ENCODE results near the gene EMILIN1.

EMILIN1 gene

GRCh38 chr2:27078267-27079194 is at the start of gene EMILIN1:
EMILIN1 (plus strand) TSS chr2:27078615; CDS start chr2:27079066, 451 bp downstream.
- Histone ChIP-seq H4K20me1 (peaks cover 0 to 22% (median 8%) of the 10 kb centered on the region in 11 experiments; a peak in 12 of 22 replicates), H3K4me3 (peak within 1 kb of the TSS; percentile 73 to 97 (median 82)), H3K27me3 (no peaks in the 10 kb centered on the region), H3K27ac (peak within 1 kb of the TSS; percentile 80 to 94 (median 88)), H3K36me3 (peaks cover 14 to 27% (median 19%) of the 10 kb centered on the region in 11 experiments; a peak in 21 of 22 replicates), H3K4me1 (peaks cover 75 to 97% (median 83%) of the 10 kb centered on the region in 10 experiments), H3K4me2 (peak within 1 kb of the TSS; percentile 98 to 100 (median 99)), H3K9ac (peak within 1 kb of the TSS; percentile 86 to 91 (median 90)), H3K9me3 (replicated peaks in 1 of 11) (no peaks in the 10 kb centered on the region)
- no peak for TF ChIP-seq Cebpa-rat (IDR thresholded peaks at IDR 0.05)

GRCh38 chr2:27029051-27029450 is 49.4 kb upstream of the EMILIN1 start:
- H3K9ac ChIP-seq = no peak overlapping the region
- TF ChIP-seq Cebpa-rat (IDR thresholded peaks at IDR 0.05) = no peak
- H3K27ac ChIP-seq = no peak overlapping the region
- H4K20me1 ChIP-seq = peaks cover 0 to 68% (median 18%) of the 10 kb centered on the region in 11 experiments; a peak in 14 of 22 replicates
- peaks cover 0 to 61% (median 31%) of the 10 kb centered on the region in 11 experiments; a peak in 19 of 22 replicates for H3K36me3 ChIP-seq
- H3K27me3 ChIP-seq = no peaks in the 10 kb centered on the region
- H3K4me1 ChIP-seq = peaks cover 15 to 27% (median 21%) of the 10 kb centered on the region in 10 experiments
- no peak overlapping the region for H3K4me2 ChIP-seq
- H3K9me3 ChIP-seq (replicated peaks in 1 of 11) = no peaks in the 10 kb centered on the region
- H3K4me3 ChIP-seq = no peak overlapping the region

- Histone ChIP-seq H3K36me3 (peaks cover 30 to 62% (median 42%) of the 10 kb centered on the region in 11 experiments), H3K27me3 (no peaks in the 10 kb centered on the region), H3K4me3 (peak within 1 kb of the TSS; percentile 84 to 96 (median 94)), H3K27ac (peak within 1 kb of the TSS; percentile 79 to 90 (median 84)), H3K4me1 (peaks cover 28 to 46% (median 39%) of the 10 kb centered on the region in 10 experiments), H3K9me3 (replicated peaks in 1 of 11) (no peaks in the 10 kb centered on the region), H4K20me1 (peaks cover 0 to 70% (median 19%) of the 10 kb centered on the region in 11 experiments; a peak in 12 of 22 replicates), H3K4me2 (peak within 1 kb of the TSS; percentile 91 to 99 (median 97)), H3K9ac (peak within 1 kb of the TSS; percentile 82 to 96 (median 91))
- TF ChIP-seq Cebpa-rat (IDR thresholded peaks at IDR 0.05) = no peak
Observed at GRCh38 chr2:27032495-27033252, 45.7 kb upstream of the EMILIN1 start, which contains the start of gene TMEM214. TMEM214 (plus strand) TSS chr2:27032965; CDS start chr2:27033016, 51 bp downstream.

- Histone ChIP-seq H4K20me1 (peaks cover 0 to 70% (median 20%) of the 10 kb centered on the region in 11 experiments; a peak in 13 of 22 replicates), H3K36me3 (peaks cover 37 to 62% (median 48%) of the 10 kb centered on the region in 11 experiments), H3K4me3 (peak overlapping the region; percentile 84 to 96 (median 94)), H3K4me1 (peaks cover 28 to 46% (median 39%) of the 10 kb centered on the region in 10 experiments), H3K27ac (peak overlapping the region; percentile 79 to 90 (median 84)), H3K9me3 (replicated peaks in 1 of 11) (no peaks in the 10 kb centered on the region), H3K4me2 (peak overlapping the region; percentile 91 to 99 (median 97)), H3K27me3 (no peaks in the 10 kb centered on the region), H3K9ac (peak overlapping the region; percentile 82 to 96 (median 91))
- no peak for TF ChIP-seq Cebpa-rat (IDR thresholded peaks at IDR 0.05)
Observed at GRCh38 chr2:27033253-27033852, 45.1 kb upstream of the EMILIN1 start.

GRCh38 chr2:27038012-27038411 is 40.4 kb upstream of the EMILIN1 start:
- no peak overlapping the region for H3K4me3 ChIP-seq
- TF ChIP-seq Cebpa-rat (IDR thresholded peaks at IDR 0.05) = no peak

GRCh38 chr2:27038631-27039339 is 39.6 kb upstream of the EMILIN1 start:
- H3K27ac ChIP-seq = no peak overlapping the region
- no peaks in the 10 kb centered on the region for H3K9me3 ChIP-seq (replicated peaks in 1 of 11)
- H3K4me3 ChIP-seq = no peak overlapping the region
- H3K36me3 ChIP-seq = peaks cover 68 to 94% (median 82%) of the 10 kb centered on the region in 11 experiments
- peaks cover 0 to 89% (median 23%) of the 10 kb centered on the region in 11 experiments; a peak in 14 of 22 replicates for H4K20me1 ChIP-seq
- peaks cover 38 to 60% (median 47%) of the 10 kb centered on the region in 10 experiments for H3K4me1 ChIP-seq
- TF ChIP-seq Cebpa-rat (IDR thresholded peaks at IDR 0.05) = no peak
- H3K9ac ChIP-seq = no peak overlapping the region
- no peaks in the 10 kb centered on the region for H3K27me3 ChIP-seq
- no peak overlapping the region for H3K4me2 ChIP-seq

More at GRCh38 chr2:27038012-27038411, 40.4 kb upstream of the EMILIN1 start:
- Histone ChIP-seq H3K4me2 (no peak overlapping the region), H4K20me1 (peaks cover 0 to 93% (median 26%) of the 10 kb centered on the region in 11 experiments; a peak in 14 of 22 replicates), H3K27ac (no peak overlapping the region), H3K9me3 (replicated peaks in 1 of 11) (no peaks in the 10 kb centered on the region), H3K4me1 (peaks cover 44 to 64% (median 53%) of the 10 kb centered on the region in 10 experiments), H3K36me3 (peaks cover 68 to 89% (median 77%) of the 10 kb centered on the region in 11 experiments), H3K9ac (peak overlapping the region in 4 of 11 experiments; percentile 18 to 46 (median 20); a peak in 4 of 22 replicates), H3K27me3 (no peaks in the 10 kb centered on the region)

GRCh38 chr2:27039426-27039825 is 39.0 kb upstream of the EMILIN1 start:
- H3K9me3 ChIP-seq (replicated peaks in 1 of 11) = no peaks in the 10 kb centered on the region

More at GRCh38 chr2:27039426-27039825, 39.0 kb upstream of the EMILIN1 start:
- 0 out of 22 replicates have a peak overlapping the region, but pooled peaks of 1 of the 11 experiments have one; percentile 10 for H3K9ac ChIP-seq
- peaks cover 32 to 54% (median 41%) of the 10 kb centered on the region in 10 experiments for H3K4me1 ChIP-seq
- no peak overlapping the region for H3K4me3 ChIP-seq
- TF ChIP-seq Cebpa-rat (IDR thresholded peaks at IDR 0.05) = no peak
- H4K20me1 ChIP-seq = peaks cover 0 to 83% (median 20%) of the 10 kb centered on the region in 11 experiments; a peak in 12 of 22 replicates
- H3K4me2 ChIP-seq = peak overlapping the region in 2 of 11 experiments; percentile 22 to 66; a peak in 2 of 22 replicates
- H3K27ac ChIP-seq = no peak overlapping the region
- peaks cover 68 to 89% (median 81%) of the 10 kb centered on the region in 11 experiments for H3K36me3 ChIP-seq
- H3K27me3 ChIP-seq = no peaks in the 10 kb centered on the region
